Activated CD8-positive, alpha-beta memory T cell treated with anti-CD3 and anti-CD28 coated beads, Interleukin-2, amount 50 U/mL, for 24 hours (primary cell): ENCODE data around the gene HS6ST3.

Experiments used
- DNase-seq: peaks from one replicate; pipeline ENCODE4 v3.0.0-alpha.2; 2020; ENCODE audit errors: extremely low read depth

HS6ST3 gene

GRCh38 chr13:96299235-96299634 lies 209.3 kb downstream of the HS6ST3 start:
- DNase-seq, result no peak

- DNase-seq, result no peak
Measured at GRCh38 chr13:96308568-96308967, 218.7 kb downstream of the HS6ST3 start.

- no peak for DNase-seq
Measured at GRCh38 chr13:96314974-96315373, 225.1 kb downstream of the HS6ST3 start.

- DNase-seq, result no peak
Measured at GRCh38 chr13:96338030-96338429, 248.1 kb downstream of the HS6ST3 start.

GRCh38 chr13:96342286-96342685 lies 252.4 kb downstream of the HS6ST3 start:
- no peak for DNase-seq

GRCh38 chr13:96342852-96343465 lies 253.1 kb downstream of the HS6ST3 start:
- DNase-seq, result no peak

GRCh38 chr13:96346921-96347320 lies 257.0 kb downstream of the HS6ST3 start:
- no peak for DNase-seq

- no peak for DNase-seq
Measured at GRCh38 chr13:96373597-96373996, 283.7 kb downstream of the HS6ST3 start.

- DNase-seq, result no peak
Measured at GRCh38 chr13:96377835-96378234, 287.9 kb downstream of the HS6ST3 start.

GRCh38 chr13:96379967-96380366 lies 290.1 kb downstream of the HS6ST3 start:
- DNase-seq, result no peak

GRCh38 chr13:96381681-96382080 lies 291.8 kb downstream of the HS6ST3 start:
- DNase-seq, result no peak

GRCh38 chr13:96388598-96388997 lies 298.7 kb downstream of the HS6ST3 start:
- no peak for DNase-seq

- DNase-seq, result no peak
Measured at GRCh38 chr13:96391606-96392005, 301.7 kb downstream of the HS6ST3 start.

GRCh38 chr13:96397807-96398206 lies 307.9 kb downstream of the HS6ST3 start:
- DNase-seq, result no peak

GRCh38 chr13:96398486-96398885 lies 308.6 kb downstream of the HS6ST3 start:
- no peak for DNase-seq

- no peak for DNase-seq
Measured at GRCh38 chr13:96403241-96403640, 313.3 kb downstream of the HS6ST3 start.

GRCh38 chr13:96403651-96404050 lies 313.7 kb downstream of the HS6ST3 start:
- no peak for DNase-seq

- no peak for DNase-seq
Measured at GRCh38 chr13:96415831-96416385, 326.0 kb downstream of the HS6ST3 start.

GRCh38 chr13:96417939-96418685 lies 328.2 kb downstream of the HS6ST3 start:
- DNase-seq, result no peak

GRCh38 chr13:96421314-96421713 lies 331.4 kb downstream of the HS6ST3 start:
- no peak for DNase-seq

GRCh38 chr13:96422002-96422401 lies 332.1 kb downstream of the HS6ST3 start:
- no peak for DNase-seq

GRCh38 chr13:96426167-96426566 lies 336.3 kb downstream of the HS6ST3 start:
- DNase-seq, result no peak

GRCh38 chr13:96428911-96429310 lies 339.0 kb downstream of the HS6ST3 start:
- DNase-seq, result no peak
